ENCODE measurements around the gene ACBD5.

ACBD5 gene

DNA sequence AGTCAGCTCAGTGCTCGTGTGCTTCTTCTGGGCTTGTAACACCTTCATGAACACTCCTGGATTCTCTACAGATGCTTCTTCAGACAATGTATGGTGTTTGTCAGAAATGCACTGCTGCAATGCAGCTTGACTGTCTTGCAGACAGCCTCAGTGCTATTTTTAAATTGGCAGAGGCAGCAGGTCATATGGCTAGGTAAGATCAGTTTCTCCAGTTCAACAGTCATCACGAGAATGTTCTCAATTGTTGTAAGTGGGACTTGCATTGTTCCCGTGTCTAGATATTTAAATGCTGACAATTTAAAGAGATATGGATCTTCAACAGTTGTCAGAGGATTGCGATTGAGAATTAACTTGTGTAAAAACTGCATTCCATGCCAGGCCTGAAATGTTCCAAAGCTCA is 7.6 kb upstream of the ACBD5 start:
- Histone ChIP-seq H3K4me3 (replicated peaks; ENCODE audit: low read depth, low read length) (no peak overlapping the region), H3K36me3 (ENCODE audit: control insufficient read depth, insufficient read depth, low read length) (no peaks in the 10 kb centered on the region), H3K27me3 (replicated peaks; ENCODE audit: control insufficient read depth, insufficient read depth, low read length) (no peaks in the 10 kb centered on the region)
- no peak for DNase-seq (ENCODE audit: extremely low read depth, insufficient read length)
- TF ChIP-seq CTCF (IDR thresholded peaks at IDR 0.05; ENCODE audit: insufficient read depth, low read length, poor library complexity, severe bottlenecking), result no peak

DNA sequence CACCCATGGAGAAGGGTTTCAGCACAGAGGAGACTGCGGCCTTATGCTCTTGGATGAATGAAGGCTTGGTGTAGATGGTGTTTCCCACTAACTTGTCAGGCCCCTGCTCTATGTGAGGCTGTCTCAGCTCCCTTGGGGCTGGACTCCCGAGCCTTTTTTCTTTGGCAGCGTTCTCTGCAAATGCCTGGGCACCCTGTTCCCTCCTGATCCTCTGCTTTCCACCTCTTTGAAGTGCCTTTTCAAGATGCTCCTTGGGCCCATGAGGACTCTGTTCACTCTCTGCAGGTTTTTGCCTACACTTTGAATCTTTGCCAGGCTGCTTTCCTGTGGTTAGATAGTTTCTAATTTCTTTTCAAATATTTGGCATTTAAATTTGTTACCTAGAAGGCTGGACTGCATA is 6.8 kb upstream of the ACBD5 start:
- Histone ChIP-seq H3K36me3 (ENCODE audit: control insufficient read depth, insufficient read depth, low read length) (no peaks in the 10 kb centered on the region), H3K4me3 (replicated peaks; ENCODE audit: low read depth, low read length) (no peak overlapping the region), H3K27me3 (replicated peaks; ENCODE audit: control insufficient read depth, insufficient read depth, low read length) (no peaks in the 10 kb centered on the region)
- DNase-seq (ENCODE audit: extremely low read depth, insufficient read length), result no peak
- no peak for TF ChIP-seq CTCF (IDR thresholded peaks at IDR 0.05; ENCODE audit: insufficient read depth, low read length, poor library complexity, severe bottlenecking)

- no peak for DNase-seq (ENCODE audit: extremely low read depth, insufficient read length)
- Histone ChIP-seq H3K4me3 (replicated peaks; ENCODE audit: low read depth, low read length) (no peak overlapping the region), H3K36me3 (ENCODE audit: control insufficient read depth, insufficient read depth, low read length) (no peaks in the 10 kb centered on the region), H3K27me3 (replicated peaks; ENCODE audit: control insufficient read depth, insufficient read depth, low read length) (no peaks in the 10 kb centered on the region)
- no peak for TF ChIP-seq CTCF (IDR thresholded peaks at IDR 0.05; ENCODE audit: insufficient read depth, low read length, poor library complexity, severe bottlenecking)
Measured at GRCh38 chr10:27247006-27247405, 6.4 kb upstream of the ACBD5 start.

GRCh38 chr10:27245836-27246235 is 5.2 kb upstream of the ACBD5 start:
- Histone ChIP-seq H3K4me3 (replicated peaks; ENCODE audit: low read depth, low read length) (no peak overlapping the region), H3K36me3 (ENCODE audit: control insufficient read depth, insufficient read depth, low read length) (no peaks in the 10 kb centered on the region), H3K27me3 (replicated peaks; ENCODE audit: control insufficient read depth, insufficient read depth, low read length) (no peaks in the 10 kb centered on the region)
- DNase-seq (ENCODE audit: extremely low read depth, insufficient read length), result no peak
- no peak for TF ChIP-seq CTCF (IDR thresholded peaks at IDR 0.05; ENCODE audit: insufficient read depth, low read length, poor library complexity, severe bottlenecking)

DNA sequence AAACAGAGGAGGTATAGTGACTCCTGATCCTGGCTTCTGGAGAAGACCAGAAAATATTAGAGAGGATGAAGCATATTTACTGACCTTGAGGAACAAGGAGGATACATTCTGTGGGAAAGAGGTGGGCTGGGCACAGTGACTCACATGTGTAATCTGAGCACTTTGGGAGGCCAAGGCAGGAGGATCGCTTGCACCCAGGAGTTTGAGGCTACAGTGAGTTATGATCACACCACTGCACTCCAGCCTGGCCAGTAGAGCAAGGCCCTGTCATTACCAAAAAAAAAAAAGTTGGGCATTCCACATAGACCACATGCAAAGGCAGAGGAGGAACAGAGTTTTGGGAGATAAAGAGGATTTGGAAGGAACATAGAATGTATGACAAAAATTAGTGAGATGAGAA is 4.4 kb upstream of the ACBD5 start:
- H3K27me3 ChIP-seq (replicated peaks; ENCODE audit: control insufficient read depth, insufficient read depth, low read length), result no peaks in the 10 kb centered on the region
- no peak overlapping the region for H3K4me3 ChIP-seq (replicated peaks; ENCODE audit: low read depth, low read length)
- no peaks in the 10 kb centered on the region for H3K36me3 ChIP-seq (ENCODE audit: control insufficient read depth, insufficient read depth, low read length)
- DNase-seq (ENCODE audit: extremely low read depth, insufficient read length), result no peak
- TF ChIP-seq CTCF (IDR thresholded peaks at IDR 0.05; ENCODE audit: insufficient read depth, low read length, poor library complexity, severe bottlenecking), result no peak

- no peaks in the 10 kb centered on the region for H3K27me3 ChIP-seq (replicated peaks; ENCODE audit: control insufficient read depth, insufficient read depth, low read length)
- TF ChIP-seq CTCF (IDR thresholded peaks at IDR 0.05; ENCODE audit: insufficient read depth, low read length, poor library complexity, severe bottlenecking), result no peak
- DNase-seq (ENCODE audit: extremely low read depth, insufficient read length), result peak; percentile 69
- H3K36me3 ChIP-seq (ENCODE audit: control insufficient read depth, insufficient read depth, low read length), result no peaks in the 10 kb centered on the region
- H3K4me3 ChIP-seq (replicated peaks; ENCODE audit: low read depth, low read length), result peak overlapping the region; percentile 94
Measured at GRCh38 chr10:27242951-27243551, 2.5 kb upstream of the ACBD5 start.

Data from GM06990 (cell line).